Stimulated activated CD8-positive, alpha-beta memory T cell treated with anti-CD3 and anti-CD28 coated beads, Interleukin-2, amount 100 ng/mL, for 48 hours (primary cell): ENCODE results near the gene ERAS.
"Not testable (repeated sequence)": the region's sequence is repeated elsewhere in the genome, so short reads cannot be mapped to it uniquely, and the experiment has no call there.

ENCODE experiments used
- DNase-seq, 2 donors: peaks; one replicate each; pipeline ENCODE4 v3.0.0-alpha.2; 2020; ENCODE audit warnings: low read depth in 2 of 2

ERAS gene

GRCh38 chrX:48833542-48834138, 7.3 kb downstream of the ERAS start:
- no peak for DNase-seq

DNA sequence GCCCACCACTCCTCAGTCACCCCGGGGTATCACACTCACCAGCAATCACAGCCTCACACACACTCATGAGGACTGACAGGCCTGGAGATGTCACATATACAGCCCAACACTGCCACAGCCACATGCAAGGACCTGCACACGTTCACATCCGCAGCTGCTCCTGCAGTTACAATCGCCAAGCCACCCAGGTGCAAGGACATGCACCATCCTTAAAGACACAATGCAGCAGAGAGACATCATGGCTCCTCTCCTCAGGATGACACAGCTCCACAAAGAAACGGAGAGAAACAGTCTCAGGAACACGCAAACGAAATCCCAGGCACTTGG, 8.0 kb downstream of the ERAS start:
- DNase-seq: no peak

GRCh38 chrX:48835524-48836329, 9.4 kb downstream of the ERAS start, which contains the start of gene PCSK1N:
TSS of gene PCSK1N (minus strand) at chrX:48835610. CDS start at chrX:48835532, 78 bp downstream.
- no peak for DNase-seq

- DNase-seq: no peak
Observed at GRCh38 chrX:48839686-48840085, 13.4 kb downstream of the ERAS start.

DNA sequence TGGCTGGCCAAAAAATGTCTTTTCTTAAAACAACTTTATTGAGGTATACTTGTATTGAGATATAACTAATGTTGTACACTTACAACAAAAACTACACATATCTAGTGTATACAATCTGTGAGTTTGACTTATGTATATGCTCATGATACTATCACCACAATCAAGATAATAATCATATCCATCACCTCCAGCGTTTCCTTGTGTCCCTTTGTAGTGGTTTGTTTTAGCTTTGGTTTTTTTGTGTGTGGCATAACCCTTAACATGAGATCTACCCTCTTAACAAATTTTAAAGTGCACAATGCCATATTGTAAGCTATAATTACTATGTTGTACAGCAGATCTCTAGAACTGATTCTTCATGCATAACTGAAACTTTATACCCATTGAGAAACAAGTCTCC, 22.5 kb downstream of the ERAS start:
- no peak for DNase-seq

DNA sequence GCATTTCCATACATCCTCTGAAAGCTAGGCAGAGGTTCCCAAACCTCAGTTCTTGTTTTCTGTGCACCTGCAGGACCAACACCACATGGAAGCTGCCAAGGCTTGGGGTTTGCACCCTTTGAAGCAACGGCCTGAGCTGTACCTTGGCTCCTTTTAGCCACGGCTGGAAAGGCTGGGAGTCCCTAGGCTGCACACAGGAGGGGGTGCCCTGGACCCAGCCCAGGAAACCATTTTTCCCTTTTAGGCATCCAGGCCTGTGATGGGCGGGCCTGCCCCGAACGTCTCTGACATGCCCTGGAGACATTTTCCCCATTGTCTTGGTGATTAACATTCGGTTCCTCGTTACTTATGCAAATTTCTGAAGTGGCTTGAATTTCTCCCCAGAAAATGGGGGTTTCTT, 26.5 kb downstream of the ERAS start:
- no peak for DNase-seq

DNA sequence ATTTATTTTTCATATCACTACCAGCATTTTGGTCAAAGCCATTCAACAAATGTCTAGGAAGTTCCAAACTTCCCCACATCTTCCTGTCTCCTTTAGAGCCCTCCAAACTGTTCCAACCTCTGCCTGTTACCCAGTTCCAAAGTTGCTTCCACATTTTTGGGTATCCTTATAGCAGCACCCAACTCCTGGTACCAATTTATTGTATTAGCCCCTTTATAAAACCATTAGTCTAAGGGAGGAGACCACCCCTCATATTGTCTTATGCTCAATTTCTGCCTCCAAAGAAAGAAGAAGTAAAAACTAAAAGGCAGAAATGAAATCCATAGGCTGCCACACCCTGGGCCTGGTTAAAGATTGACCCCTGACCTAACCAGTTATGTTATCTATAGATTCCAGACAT, 27.2 kb downstream of the ERAS start:
- not testable (repeated sequence) for DNase-seq

- DNase-seq: not testable (repeated sequence)
Observed at GRCh38 chrX:48854121-48854804, 27.9 kb downstream of the ERAS start.

- no peak for DNase-seq
Observed at GRCh38 chrX:48854898-48855297, 28.6 kb downstream of the ERAS start.

- DNase-seq: no peak
Observed at GRCh38 chrX:48864210-48864609, 37.9 kb downstream of the ERAS start.

DNA sequence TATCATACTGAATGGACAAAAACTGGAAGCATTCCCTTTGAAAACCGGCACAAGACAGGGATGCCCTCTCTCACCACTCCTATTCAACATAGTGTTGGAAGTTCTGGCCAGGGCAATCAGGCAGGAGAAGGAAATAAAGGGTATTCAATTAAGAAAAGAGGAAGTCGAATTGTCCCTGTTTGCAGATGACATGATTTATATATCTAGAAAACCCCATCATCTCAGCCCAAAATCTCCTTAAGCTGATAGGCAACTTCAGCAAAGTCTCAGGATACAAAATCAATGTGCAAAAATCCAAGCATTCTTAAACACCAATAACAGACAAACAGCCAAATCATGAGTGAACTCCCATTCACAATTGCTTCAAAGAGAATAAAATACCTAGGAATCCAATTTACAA, 45.7 kb downstream of the ERAS start:
- DNase-seq: not testable (repeated sequence)

- DNase-seq: not testable (repeated sequence)
Observed at GRCh38 chrX:48876944-48877343, 50.6 kb downstream of the ERAS start.
